ENCODE measurements around the gene PKN2.
"Not testable (repeated sequence)": the region's sequence is repeated elsewhere in the genome, so short reads cannot be mapped to it uniquely, and the experiment has no call there.

GRCh38 chr1:88880717-88881116 lies 196.6 kb downstream of the PKN2 start:
- not testable (repeated sequence) for TF ChIP-seq CTCF, POLR2A (IDR thresholded peaks at IDR 0.05)
